Measurements from ENCODE around the gene WWOX. TPM values are rescaled to one million over a fixed set of nuclear protein-coding genes. Genes with fewer than 3 reads are reported as not detected.

Gene WWOX
- total and polyA plus RNA-seq, 2 of the 13 experiments (the other 11 are each of a cell fraction or from before 2014, with no cell fraction given): 9.1 to 37.4 TPM

DNA sequence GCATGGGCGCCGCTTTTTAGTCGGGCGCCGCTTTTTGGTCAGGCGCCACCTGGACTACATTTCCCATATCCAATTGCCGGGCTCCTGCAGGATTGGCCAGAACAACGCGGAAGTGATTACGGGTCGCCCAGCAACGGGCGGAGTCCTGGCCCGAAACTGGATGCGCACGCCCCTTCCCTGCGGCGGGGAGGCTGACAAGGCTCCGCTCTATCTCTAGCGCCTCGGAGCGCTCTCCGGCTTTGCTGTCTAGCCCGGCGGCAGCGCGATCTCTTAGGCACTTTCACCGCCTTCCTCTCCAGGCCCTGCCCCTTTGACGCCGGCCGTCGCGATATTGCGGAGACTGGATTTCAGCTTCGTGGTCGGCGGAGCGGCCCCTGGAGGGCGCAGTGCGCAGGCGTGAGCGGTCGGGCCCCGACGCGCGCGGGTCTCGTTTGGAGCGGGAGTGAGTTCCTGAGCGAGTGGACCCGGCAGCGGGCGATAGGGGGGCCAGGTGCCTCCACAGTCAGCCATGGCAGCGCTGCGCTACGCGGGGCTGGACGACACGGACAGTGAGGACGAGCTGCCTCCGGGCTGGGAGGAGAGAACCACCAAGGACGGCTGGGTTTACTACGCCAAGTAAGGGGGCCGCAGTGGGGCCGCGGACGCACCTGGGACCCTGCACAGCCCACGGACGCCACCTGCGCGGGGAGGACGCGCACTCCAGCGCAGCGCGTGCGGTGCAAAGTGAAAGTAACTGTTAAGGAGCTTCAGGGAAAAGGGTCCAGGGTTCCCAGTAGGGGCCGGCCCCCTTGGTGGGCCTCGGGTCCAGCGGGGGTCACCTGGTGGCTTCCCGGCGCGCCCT lies at the start of gene WWOX (continued):
- TF ChIP-seq, protein P1, sequence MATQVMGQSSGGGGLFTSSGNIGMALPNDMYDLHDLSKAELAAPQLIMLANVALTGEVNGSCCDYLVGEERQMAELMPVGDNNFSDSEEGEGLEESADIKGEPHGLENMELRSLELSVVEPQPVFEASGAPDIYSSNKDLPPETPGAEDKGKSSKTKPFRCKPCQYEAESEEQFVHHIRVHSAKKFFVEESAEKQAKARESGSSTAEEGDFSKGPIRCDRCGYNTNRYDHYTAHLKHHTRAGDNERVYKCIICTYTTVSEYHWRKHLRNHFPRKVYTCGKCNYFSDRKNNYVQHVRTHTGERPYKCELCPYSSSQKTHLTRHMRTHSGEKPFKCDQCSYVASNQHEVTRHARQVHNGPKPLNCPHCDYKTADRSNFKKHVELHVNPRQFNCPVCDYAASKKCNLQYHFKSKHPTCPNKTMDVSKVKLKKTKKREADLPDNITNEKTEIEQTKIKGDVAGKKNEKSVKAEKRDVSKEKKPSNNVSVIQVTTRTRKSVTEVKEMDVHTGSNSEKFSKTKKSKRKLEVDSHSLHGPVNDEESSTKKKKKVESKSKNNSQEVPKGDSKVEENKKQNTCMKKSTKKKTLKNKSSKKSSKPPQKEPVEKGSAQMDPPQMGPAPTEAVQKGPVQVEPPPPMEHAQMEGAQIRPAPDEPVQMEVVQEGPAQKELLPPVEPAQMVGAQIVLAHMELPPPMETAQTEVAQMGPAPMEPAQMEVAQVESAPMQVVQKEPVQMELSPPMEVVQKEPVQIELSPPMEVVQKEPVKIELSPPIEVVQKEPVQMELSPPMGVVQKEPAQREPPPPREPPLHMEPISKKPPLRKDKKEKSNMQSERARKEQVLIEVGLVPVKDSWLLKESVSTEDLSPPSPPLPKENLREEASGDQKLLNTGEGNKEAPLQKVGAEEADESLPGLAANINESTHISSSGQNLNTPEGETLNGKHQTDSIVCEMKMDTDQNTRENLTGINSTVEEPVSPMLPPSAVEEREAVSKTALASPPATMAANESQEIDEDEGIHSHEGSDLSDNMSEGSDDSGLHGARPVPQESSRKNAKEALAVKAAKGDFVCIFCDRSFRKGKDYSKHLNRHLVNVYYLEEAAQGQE (IDR thresholded peaks at IDR 0.05; ENCODE audit: borderline replicate concordance in 1 of 2, low read depth in 1 of 2, low read length in 2 of 2): no peak
- peak; percentile 86 for TF ChIP-seq REPIN1 (CRISPR knock-in tag; IDR thresholded peaks at IDR 0.05; ENCODE audit: borderline replicate concordance, low read depth)
- TF ChIP-seq, protein P2, sequence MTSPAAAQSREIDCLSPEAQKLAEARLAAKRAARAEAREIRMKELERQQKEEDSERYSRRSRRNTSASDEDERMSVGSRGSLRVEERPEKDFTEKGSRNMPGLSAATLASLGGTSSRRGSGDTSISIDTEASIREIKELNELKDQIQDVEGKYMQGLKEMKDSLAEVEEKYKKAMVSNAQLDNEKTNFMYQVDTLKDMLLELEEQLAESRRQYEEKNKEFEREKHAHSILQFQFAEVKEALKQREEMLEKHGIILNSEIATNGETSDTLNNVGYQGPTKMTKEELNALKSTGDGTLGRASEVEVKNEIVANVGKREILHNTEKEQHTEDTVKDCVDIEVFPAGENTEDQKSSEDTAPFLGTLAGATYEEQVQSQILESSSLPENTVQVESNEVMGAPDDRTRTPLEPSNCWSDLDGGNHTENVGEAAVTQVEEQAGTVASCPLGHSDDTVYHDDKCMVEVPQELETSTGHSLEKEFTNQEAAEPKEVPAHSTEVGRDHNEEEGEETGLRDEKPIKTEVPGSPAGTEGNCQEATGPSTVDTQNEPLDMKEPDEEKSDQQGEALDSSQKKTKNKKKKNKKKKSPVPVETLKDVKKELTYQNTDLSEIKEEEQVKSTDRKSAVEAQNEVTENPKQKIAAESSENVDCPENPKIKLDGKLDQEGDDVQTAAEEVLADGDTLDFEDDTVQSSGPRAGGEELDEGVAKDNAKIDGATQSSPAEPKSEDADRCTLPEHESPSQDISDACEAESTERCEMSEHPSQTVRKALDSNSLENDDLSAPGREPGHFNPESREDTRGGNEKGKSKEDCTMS (CRISPR knock-in tag; conservative IDR thresholded peaks at IDR 0.05): peak; percentile 66; the same call in 1 of the 2 replicates
- TF ChIP-seq FOXA1 (IDR thresholded peaks at IDR 0.05): no peak
- peak; percentile 55 for TF ChIP-seq FOXA1 (CRISPR knock-in tag; IDR thresholded peaks at IDR 0.05)
- peak; percentile 94 for TF ChIP-seq CHD2 (IDR thresholded peaks at IDR 0.05; ENCODE audit: low read depth, low read length)
- peak; percentile 93 for TF ChIP-seq HNRNPLL (IDR thresholded peaks at IDR 0.05; ENCODE audit: low read depth, low read length, poor library complexity, severe bottlenecking)
- TF ChIP-seq SMAD9 (CRISPR knock-in tag; IDR thresholded peaks at IDR 0.05): no peak
- peak; percentile 97 for TF ChIP-seq ZNF343 (CRISPR knock-in tag; IDR thresholded peaks at IDR 0.05)
- TF ChIP-seq, protein P3, sequence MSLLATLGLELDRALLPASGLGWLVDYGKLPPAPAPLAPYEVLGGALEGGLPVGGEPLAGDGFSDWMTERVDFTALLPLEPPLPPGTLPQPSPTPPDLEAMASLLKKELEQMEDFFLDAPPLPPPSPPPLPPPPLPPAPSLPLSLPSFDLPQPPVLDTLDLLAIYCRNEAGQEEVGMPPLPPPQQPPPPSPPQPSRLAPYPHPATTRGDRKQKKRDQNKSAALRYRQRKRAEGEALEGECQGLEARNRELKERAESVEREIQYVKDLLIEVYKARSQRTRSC (CRISPR knock-in tag; IDR thresholded peaks at IDR 0.05; ENCODE audit: low read depth): peak; percentile 88; the same call in 1 of the 2 replicates
- TF ChIP-seq, protein P4, sequence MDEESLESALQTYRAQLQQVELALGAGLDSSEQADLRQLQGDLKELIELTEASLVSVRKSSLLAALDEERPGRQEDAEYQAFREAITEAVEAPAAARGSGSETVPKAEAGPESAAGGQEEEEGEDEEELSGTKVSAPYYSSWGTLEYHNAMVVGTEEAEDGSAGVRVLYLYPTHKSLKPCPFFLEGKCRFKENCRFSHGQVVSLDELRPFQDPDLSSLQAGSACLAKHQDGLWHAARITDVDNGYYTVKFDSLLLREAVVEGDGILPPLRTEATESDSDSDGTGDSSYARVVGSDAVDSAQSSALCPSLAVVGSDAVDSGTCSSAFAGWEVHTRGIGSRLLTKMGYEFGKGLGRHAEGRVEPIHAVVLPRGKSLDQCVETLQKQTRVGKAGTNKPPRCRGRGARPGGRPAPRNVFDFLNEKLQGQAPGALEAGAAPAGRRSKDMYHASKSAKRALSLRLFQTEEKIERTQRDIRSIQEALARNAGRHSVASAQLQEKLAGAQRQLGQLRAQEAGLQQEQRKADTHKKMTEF (CRISPR knock-in tag; IDR thresholded peaks at IDR 0.05): peak; percentile 99
- TF ChIP-seq REL (CRISPR knock-in tag; conservative IDR thresholded peaks at IDR 0.05): peak; percentile 92; the same call in 1 of the 2 replicates
- TF ChIP-seq HNRNPUL1 (IDR thresholded peaks at IDR 0.05; ENCODE audit: low read depth, low read length): peak; percentile 86; the same call in 1 of the 2 replicates
- TF ChIP-seq, protein P5, sequence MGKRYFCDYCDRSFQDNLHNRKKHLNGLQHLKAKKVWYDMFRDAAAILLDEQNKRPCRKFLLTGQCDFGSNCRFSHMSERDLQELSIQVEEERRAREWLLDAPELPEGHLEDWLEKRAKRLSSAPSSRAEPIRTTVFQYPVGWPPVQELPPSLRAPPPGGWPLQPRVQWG (CRISPR knock-in tag; IDR thresholded peaks at IDR 0.05; ENCODE audit: borderline replicate concordance, low read depth): no peak
- 0 out of 2 replicates have a peak, but pooled peaks have one; percentile 67 for TF ChIP-seq HES4 (CRISPR knock-in tag; IDR thresholded peaks at IDR 0.05; ENCODE audit: borderline replicate concordance)
- peak; percentile 75 for TF ChIP-seq ZC3H13 (CRISPR knock-in tag; IDR thresholded peaks at IDR 0.05)
- peak; percentile 82 for TF ChIP-seq RXRA (CRISPR knock-in tag; IDR thresholded peaks at IDR 0.05)
- peak; percentile 55 for TF ChIP-seq TEAD3 (CRISPR knock-in tag; optimal IDR thresholded peaks at IDR 0.05; ENCODE audit: borderline replicate concordance)
- TF ChIP-seq KLF13 (CRISPR knock-in tag; IDR thresholded peaks at IDR 0.05): peak; percentile 97; the same call in 1 of the 2 replicates
- TF ChIP-seq ZFP1 (CRISPR knock-in tag; IDR thresholded peaks at IDR 0.05): peak; percentile 72; the same call in 1 of the 2 replicates
- TF ChIP-seq ZMYM4 (CRISPR knock-in tag; IDR thresholded peaks at IDR 0.05): peak; percentile 92; the same call in 1 of the 2 replicates
